GM12878 (cell line): ENCODE data around the gene SPATA16. TPM values are rescaled to one million over a fixed set of nuclear protein-coding genes. Genes with fewer than 3 reads are reported as not detected.

Source experiments
- ATAC-seq: fragments of 200-7000 bp; cut with Tn5 transposase; 3 replicates; pipeline ENCODE4 v1.9.1; 2020; ENCODE audit warnings: mild to moderate bottlenecking, moderate library complexity
- BruUV-seq: library from RNA; stranded (reverse); fragments of 400-500 nt; replicated peaks from 2 replicates; lab custom pipeline; 2021; lab: Mats Ljungman, UMichigan
- CTCF ChIA-PET: fragments of 300-600 bp; sonication (Branson Sonifier 250); formaldehyde crosslinking; extraction: SDS; loops from one replicate; lab custom pipeline; 2021; ENCODE audit warnings: inconsistent platforms; lab: Yijun Ruan, JAX
- POLR2A ChIA-PET: fragments of 350-600 bp; formaldehyde crosslinking; extraction: SDS; loops from one replicate; lab custom pipeline; 2021; ENCODE audit warnings: inconsistent platforms; lab: Charles Lee
- RAD21 ChIA-PET: fragments of 300-600 bp; sonication (Branson Sonifier 250); formaldehyde crosslinking; loops from one replicate; lab custom pipeline; 2023; ENCODE audit warnings: antibody characterized with exemption; ENCODE audit not compliant: unreplicated experiment; lab: Charles Lee
- SMC1A ChIA-PET: fragments of 300-600 bp; sonication (Branson Sonifier 250); formaldehyde crosslinking; loops from one replicate; lab custom pipeline; 2023; ENCODE audit not compliant: unreplicated experiment, uncharacterized antibody; lab: Charles Lee
- DNase-seq: peaks from one replicate; pipeline ENCODE4 v3.0.0-alpha.2; 2011; ENCODE audit warnings: low read depth, low spot score
- FAIRE-seq: peaks from 3 replicates; lab custom pipeline; 2011; peaks lifted over from hg19 to GRCh38; lab: Jason Lieb, UNC
- H2AFZ ChIP-seq: 2 replicates; pipeline ENCODE4 v1.6.0; 2011; ENCODE audit warnings: low read depth, low read length, control low read depth; ENCODE audit not compliant: control insufficient read depth
- H3K27ac ChIP-seq: 2 replicates; pipeline ENCODE4 v1.5.1; 2011; ENCODE audit warnings: control low read depth; ENCODE audit not compliant: control insufficient read depth, insufficient read depth
- H3K27me3 ChIP-seq, 2 experiments: replicated peaks in 1 of 2; 2 replicates each; pipeline versions ENCODE4 v1.6.0 to v1.6.1; 2011; ENCODE audit warnings: low read length in 1 of 2; ENCODE audit not compliant: control insufficient read depth in 2 of 2, insufficient read depth in 2 of 2
- H3K36me3 ChIP-seq, 2 experiments: 2 replicates each; pipeline ENCODE4 v1.5.1; 2011; ENCODE audit warnings: low read length in 1 of 2; ENCODE audit not compliant: control insufficient read depth in 2 of 2, insufficient read depth in 2 of 2
- H3K4me1 ChIP-seq: 2 replicates; pipeline ENCODE4 v1.6.1; 2011; ENCODE audit warnings: mild to moderate bottlenecking, low read length, moderate library complexity, mixed read lengths; ENCODE audit not compliant: control insufficient read depth, insufficient read depth
- H3K4me2 ChIP-seq: 2 replicates; pipeline ENCODE4 v1.6.0; 2011; ENCODE audit warnings: control low read depth; ENCODE audit not compliant: control insufficient read depth, insufficient read depth
- H3K4me3 ChIP-seq: fragments of 200-600 bp; sonication (generic); 2 replicates; pipeline ENCODE4 v1.5.1; 2016
- H3K79me2 ChIP-seq: 2 replicates; pipeline ENCODE4 v1.6.0; 2011; ENCODE audit warnings: low read length; ENCODE audit not compliant: control insufficient read depth, insufficient read depth
- H3K9ac ChIP-seq: 2 replicates; pipeline ENCODE4 v1.8.0; 2011; ENCODE audit warnings: low read length, control low read depth, mixed read lengths; ENCODE audit not compliant: control insufficient read depth, insufficient read depth
- H3K9me3 ChIP-seq: replicated peaks from 3 replicates; pipeline ENCODE4 v1.5.1; 2011; ENCODE audit warnings: mild to moderate bottlenecking, low read length; ENCODE audit not compliant: control insufficient read depth, insufficient read depth
- H4K20me1 ChIP-seq: 2 replicates; pipeline ENCODE4 v1.6.0; 2011; ENCODE audit not compliant: control insufficient read depth, insufficient read depth
- BHLHE40 ChIP-seq, 2 experiments: fragments of 450-650 bp in 1 of 2; IDR thresholded peaks; 2 replicates each; pipeline ENCODE4 v1.6.1; 2011 to 2017; ENCODE audit warnings: low read depth in 2 of 2, borderline replicate concordance in 1 of 2, improper control_type of control experiment in 1 of 2, low read length in 1 of 2, mild to moderate bottlenecking in 1 of 2
- CBFB ChIP-seq: IDR thresholded peaks from 2 replicates; pipeline ENCODE4 v1.6.1; 2016; ENCODE audit warnings: antibody characterized with exemption, low read depth
- CREB1 ChIP-seq: IDR thresholded peaks from 2 replicates; pipeline ENCODE4 v1.6.1; 2012; ENCODE audit warnings: low read depth, mild to moderate bottlenecking, inconsistent platforms
- ETV6 ChIP-seq, 2 experiments: fragments of 450-650 bp in 1 of 2; IDR thresholded peaks in 1 of 2; conservative IDR thresholded peaks in 1 of 2; 2 replicates each; pipeline ENCODE4 v1.6.1; 2014; ENCODE audit warnings: antibody characterized with exemption in 1 of 2, borderline replicate concordance in 1 of 2, low read depth in 1 of 2, mild to moderate bottlenecking in 1 of 2, moderate library complexity in 1 of 2
- GABPA ChIP-seq: IDR thresholded peaks from 2 replicates; pipeline ENCODE4 v1.6.1; 2014; ENCODE audit warnings: antibody characterized with exemption, low read depth, mild to moderate bottlenecking, inconsistent platforms
- POLR2A ChIP-seq: IDR thresholded peaks from 2 replicates; pipeline ENCODE4 v1.6.1; 2011; ENCODE audit warnings: low read depth, mild to moderate bottlenecking, low read length
- POU2F2 ChIP-seq: IDR thresholded peaks from 3 replicates; pipeline ENCODE4 v1.6.1; 2011; ENCODE audit warnings: low read depth, mild to moderate bottlenecking, low read length, borderline replicate concordance
- RAD51 ChIP-seq: fragments of 450-650 bp; IDR thresholded peaks from 2 replicates; pipeline ENCODE4 v1.6.1; 2016; ENCODE audit warnings: moderate library complexity, mild to moderate bottlenecking, inconsistent platforms
- REST ChIP-seq: IDR thresholded peaks from 2 replicates; pipeline ENCODE4 v1.6.1; 2012; ENCODE audit warnings: mild to moderate bottlenecking, low read depth, low read length
- TCF7 ChIP-seq: IDR thresholded peaks from 2 replicates; pipeline ENCODE4 v1.6.1; 2014; ENCODE audit warnings: antibody characterized with exemption, borderline replicate concordance
- WGBS: methylation state at CpG from one replicate; pipeline ENCODE4 v1.1.6; 2016; ENCODE audit warnings: low lambda C conversion rate; ENCODE audit not compliant: insufficient replicate concordance, insufficient coverage; ENCODE audit errors: missing lambda C conversion rate; 5-methylcytosine and 5-hydroxymethylcytosine counted together
- in situ Hi-C: fragments of 300-500 bp; cut with MboI; formaldehyde crosslinking; loops from 9 replicates; pipeline ENCODE4 v1.14.3; 2018; ENCODE audit warnings: mixed read lengths
- intact Hi-C: fragments of 100-400 bp; cut with micrococcal nuclease; formaldehyde crosslinking; loops from one replicate; pipeline ENCODE4 v1.14.2; 2022; ENCODE audit not compliant: unreplicated experiment
- polyA plus RNA-seq, 11 experiments: library from polyadenylated mRNA; depleted of rRNA in 4 of 11; unstranded in 6 of 11; stranded (reverse) in 5 of 11; fragments of >200 nt; fragmentation: Nextera tagmentation in 4 of 11; fragmentation: Illumina TruSeq in 1 of 11; extraction: Ambion mirVana in 4 of 11; extraction: Trizol in 1 of 11; gene quantifications; 1 replicate in 1 of 11; 2 replicates in 10 of 11; pipeline versions ENCODE4 v1.2.1 to v1.2.3, GENCODE V29; 2011 to 2016; ENCODE audit warnings: inconsistent platforms in 2 of 11, missing spikeins in 2 of 11, low read depth in 1 of 11
- total RNA-seq, 4 experiments: library from RNA; depleted of rRNA in 3 of 4; stranded (reverse); fragments of >200 nt in 3 of 4; fragmentation: Illumina TruSeq in 1 of 4; extraction: Trizol in 1 of 4; gene quantifications; 2 replicates each; pipeline versions ENCODE4 v1.2.1 to v1.2.3, GENCODE V29; 2013 to 2021
- TF ChIP-seq, protein P1 (sequence below): fragments of 150-350 bp; IDR thresholded peaks from 2 replicates; pipeline ENCODE4 v1.6.1; 2016; ENCODE audit warnings: low read depth, low read length

The SPATA16 gene
- total and polyA plus RNA-seq, 10 of the 15 experiments (the other 5 are each of a cell fraction or from before 2014, with no cell fraction given): 0.04 TPM; not detected in 9

GRCh38 chr3:173021547-173022185 is 119.4 kb downstream of the SPATA16 start:
- H2AFZ ChIP-seq: no peak overlapping the region
- H3K4me3 ChIP-seq: no peak overlapping the region
- FAIRE-seq: no peak
- 75% methylated on average over 2 of the region's 2 CpGs for WGBS
- intact Hi-C loops: no loop called here
- no peak for DNase-seq
- H3K79me2 ChIP-seq: no peaks in the 10 kb centered on the region
- H3K9me3 ChIP-seq: no peaks in the 10 kb centered on the region
- CTCF ChIA-PET: no interaction called here
- ATAC-seq: no peak
- RAD21 ChIA-PET: no interaction called here
- H3K36me3 ChIP-seq: no peaks in the 10 kb centered on the region
- H3K9ac ChIP-seq: no peak overlapping the region
- in situ Hi-C loops: no loop called here
- SMC1A ChIA-PET: interaction anchor here (0.6 kb wide), 1 partner anchor 154 kb away, joined by 3 read pairs; no protein-coding TSS in a partner anchor
- POLR2A ChIA-PET: interaction anchor here (0.7 kb wide), 1 partner anchor 40 kb away, joined by 3 read pairs; no protein-coding TSS in a partner anchor
- no peaks in the 10 kb centered on the region for H4K20me1 ChIP-seq
- no peaks in the 10 kb centered on the region for H3K4me1 ChIP-seq
- H3K27me3 ChIP-seq: no peaks in the 10 kb centered on the region
- no TSS peak for BruUV-seq
- H3K4me2 ChIP-seq: no peak overlapping the region
- H3K27ac ChIP-seq: no peak overlapping the region
- TF ChIP-seq ETV6 (conservative IDR thresholded peaks at IDR 0.05 in 1 of 2, IDR thresholded peaks at IDR 0.05 in 1 of 2; ENCODE audit: borderline replicate concordance in 1 of 2, low read depth in 1 of 2): no peak
- no peak for TF ChIP-seq REST
- TF ChIP-seq POU2F2: no peak
- TF ChIP-seq TCF7: no peak
- no peak for TF ChIP-seq POLR2A
- TF ChIP-seq RAD51: no peak
- TF ChIP-seq GABPA: no peak
- no peak for TF ChIP-seq BHLHE40 (IDR thresholded peaks at IDR 0.05; ENCODE audit: borderline replicate concordance in 1 of 2, low read depth in 2 of 2, low read length in 1 of 2)
- no peak for TF ChIP-seq CBFB
- TF ChIP-seq, protein P1, sequence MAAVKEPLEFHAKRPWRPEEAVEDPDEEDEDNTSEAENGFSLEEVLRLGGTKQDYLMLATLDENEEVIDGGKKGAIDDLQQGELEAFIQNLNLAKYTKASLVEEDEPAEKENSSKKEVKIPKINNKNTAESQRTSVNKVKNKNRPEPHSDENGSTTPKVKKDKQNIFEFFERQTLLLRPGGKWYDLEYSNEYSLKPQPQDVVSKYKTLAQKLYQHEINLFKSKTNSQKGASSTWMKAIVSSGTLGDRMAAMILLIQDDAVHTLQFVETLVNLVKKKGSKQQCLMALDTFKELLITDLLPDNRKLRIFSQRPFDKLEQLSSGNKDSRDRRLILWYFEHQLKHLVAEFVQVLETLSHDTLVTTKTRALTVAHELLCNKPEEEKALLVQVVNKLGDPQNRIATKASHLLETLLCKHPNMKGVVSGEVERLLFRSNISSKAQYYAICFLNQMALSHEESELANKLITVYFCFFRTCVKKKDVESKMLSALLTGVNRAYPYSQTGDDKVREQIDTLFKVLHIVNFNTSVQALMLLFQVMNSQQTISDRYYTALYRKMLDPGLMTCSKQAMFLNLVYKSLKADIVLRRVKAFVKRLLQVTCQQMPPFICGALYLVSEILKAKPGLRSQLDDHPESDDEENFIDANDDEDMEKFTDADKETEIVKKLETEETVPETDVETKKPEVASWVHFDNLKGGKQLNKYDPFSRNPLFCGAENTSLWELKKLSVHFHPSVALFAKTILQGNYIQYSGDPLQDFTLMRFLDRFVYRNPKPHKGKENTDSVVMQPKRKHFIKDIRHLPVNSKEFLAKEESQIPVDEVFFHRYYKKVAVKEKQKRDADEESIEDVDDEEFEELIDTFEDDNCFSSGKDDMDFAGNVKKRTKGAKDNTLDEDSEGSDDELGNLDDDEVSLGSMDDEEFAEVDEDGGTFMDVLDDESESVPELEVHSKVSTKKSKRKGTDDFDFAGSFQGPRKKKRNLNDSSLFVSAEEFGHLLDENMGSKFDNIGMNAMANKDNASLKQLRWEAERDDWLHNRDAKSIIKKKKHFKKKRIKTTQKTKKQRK: no peak
- TF ChIP-seq CREB1: no peak
